ENCODE measurements around the gene SLC2A11.

The SLC2A11 gene

DNA sequence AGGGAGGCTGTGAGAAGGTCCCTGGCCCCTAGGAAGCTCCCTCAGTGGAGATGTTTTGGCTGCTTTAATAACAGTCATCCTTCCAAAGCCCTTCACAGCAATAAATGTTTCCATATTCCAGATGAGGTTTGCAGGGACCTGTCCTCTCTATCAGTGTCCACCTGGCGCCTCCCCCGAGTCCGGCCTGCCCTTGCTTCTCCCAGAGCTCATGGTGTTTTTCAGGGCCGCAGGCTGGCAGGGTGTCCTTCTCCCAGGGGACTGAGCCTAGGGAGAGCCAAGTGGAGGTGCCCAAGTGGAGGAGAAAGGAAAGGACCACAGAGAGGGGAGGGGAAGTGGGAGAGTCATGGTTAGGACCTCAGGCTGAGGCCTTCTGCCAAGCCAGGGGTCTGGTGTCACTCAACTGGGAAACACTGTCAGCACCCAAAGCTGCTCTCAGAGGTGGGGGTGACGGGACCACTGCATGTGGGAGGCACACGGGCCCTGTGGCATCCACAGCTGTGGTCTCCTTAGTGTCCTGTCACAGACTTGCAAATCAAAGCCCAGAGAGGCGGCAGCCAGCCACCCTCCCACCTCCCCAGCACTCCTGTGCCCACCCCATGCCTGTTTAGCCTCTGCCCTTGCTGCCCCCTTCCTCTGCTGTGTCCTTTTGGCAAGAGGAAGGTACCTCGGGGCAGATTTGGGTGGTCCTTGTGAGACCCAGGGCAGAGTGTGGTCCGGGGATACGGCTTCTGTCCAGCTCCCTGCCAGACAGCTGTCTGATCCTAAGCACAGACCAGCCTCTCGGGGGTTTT is 25.3 kb upstream of the SLC2A11 start:
- no peak for DNase-seq (ENCODE audit: extremely low read depth in 1 of 2, low read depth in 1 of 2)

GRCh38 chr22:23833017-23833751 is 24.5 kb upstream of the SLC2A11 start:
- no peak for DNase-seq (ENCODE audit: extremely low read depth in 1 of 2, low read depth in 1 of 2)

DNA sequence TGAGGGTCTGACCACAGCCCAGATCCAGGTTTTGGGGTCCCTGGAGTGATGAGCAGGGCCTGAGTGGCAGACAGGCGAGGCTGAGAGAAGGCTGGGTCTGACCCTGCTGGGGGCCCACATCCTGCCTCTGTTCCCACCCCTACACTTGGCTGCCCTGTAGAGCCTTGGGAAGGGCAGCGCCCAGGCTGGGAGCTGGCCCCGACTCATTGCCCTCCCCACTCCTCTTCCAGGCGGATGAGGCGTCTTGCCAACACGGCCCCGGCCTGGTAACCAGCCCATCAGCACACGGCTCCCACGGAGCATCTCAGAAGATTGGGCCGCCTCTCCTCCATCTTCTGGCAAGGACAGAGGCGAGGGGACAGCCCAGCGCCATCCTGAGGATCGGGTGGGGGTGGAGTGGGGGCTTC is 23.8 kb upstream of the SLC2A11 start:
- no peak for DNase-seq (ENCODE audit: extremely low read depth in 1 of 2, low read depth in 1 of 2)

DNA sequence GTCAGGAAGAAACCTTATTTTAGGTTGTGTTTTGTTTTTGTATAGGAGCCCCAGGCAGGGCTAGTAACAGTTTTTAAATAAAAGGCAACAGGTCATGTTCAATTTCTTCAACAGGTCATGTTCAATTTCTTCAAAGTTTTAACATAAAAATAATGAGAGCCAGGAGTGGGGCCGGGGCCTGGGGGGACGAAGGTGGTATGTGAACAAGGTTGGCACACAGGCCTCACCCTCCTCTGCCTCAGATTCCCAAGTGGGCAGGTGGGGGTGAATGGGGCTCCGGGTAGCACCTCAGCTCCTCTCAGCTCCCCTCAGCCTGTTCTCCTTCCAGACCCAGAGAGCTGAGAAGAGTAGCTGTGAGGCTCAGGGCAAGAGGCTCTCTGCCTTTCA is 23.3 kb upstream of the SLC2A11 start:
- DNase-seq (ENCODE audit: extremely low read depth in 1 of 2, low read depth in 1 of 2): no peak

DNA sequence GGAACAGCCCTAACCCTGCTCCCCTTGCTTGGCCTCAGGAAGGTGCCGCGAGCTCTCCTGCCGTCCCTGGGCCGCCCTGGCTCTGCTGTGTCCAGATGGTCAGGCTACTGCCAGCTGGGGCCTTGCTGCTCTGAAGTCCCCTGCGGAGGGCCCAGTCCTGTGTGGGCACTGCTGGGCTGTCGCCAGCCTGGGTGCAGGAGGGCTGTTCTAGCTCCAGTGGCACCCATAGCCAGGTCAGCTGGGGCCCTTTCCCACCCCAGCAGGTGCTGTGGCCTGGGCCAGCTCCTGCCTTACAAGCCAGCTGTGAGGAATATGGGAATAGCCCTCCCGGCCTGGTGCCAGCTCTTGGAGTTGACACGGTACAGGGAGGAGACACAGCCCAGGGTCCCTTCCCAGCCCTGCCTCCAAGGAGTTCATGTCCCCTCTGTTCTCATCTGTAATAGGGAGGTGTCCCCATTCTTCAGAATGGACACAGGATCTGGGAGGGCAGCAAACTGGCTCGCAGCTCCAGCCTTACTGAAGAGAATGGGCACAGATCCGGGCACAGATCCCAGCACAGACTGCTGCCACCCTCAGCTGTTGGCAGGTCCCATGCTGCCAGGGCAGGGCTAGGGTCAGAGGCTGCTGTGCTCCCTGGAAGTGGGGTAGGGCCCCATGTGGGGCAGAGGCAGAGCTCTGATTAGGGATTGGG is 22.7 kb upstream of the SLC2A11 start:
- no peak for DNase-seq (ENCODE audit: extremely low read depth in 1 of 2, low read depth in 1 of 2)

- DNase-seq (ENCODE audit: extremely low read depth in 1 of 2, low read depth in 1 of 2): no peak
These were observed 22.1 kb upstream of the SLC2A11 start for GRCh38 chr22:23835484-23836144.

- no peak for DNase-seq (ENCODE audit: extremely low read depth in 1 of 2, low read depth in 1 of 2)
These were observed 21.4 kb upstream of the SLC2A11 start for GRCh38 chr22:23836281-23836680.

DNA sequence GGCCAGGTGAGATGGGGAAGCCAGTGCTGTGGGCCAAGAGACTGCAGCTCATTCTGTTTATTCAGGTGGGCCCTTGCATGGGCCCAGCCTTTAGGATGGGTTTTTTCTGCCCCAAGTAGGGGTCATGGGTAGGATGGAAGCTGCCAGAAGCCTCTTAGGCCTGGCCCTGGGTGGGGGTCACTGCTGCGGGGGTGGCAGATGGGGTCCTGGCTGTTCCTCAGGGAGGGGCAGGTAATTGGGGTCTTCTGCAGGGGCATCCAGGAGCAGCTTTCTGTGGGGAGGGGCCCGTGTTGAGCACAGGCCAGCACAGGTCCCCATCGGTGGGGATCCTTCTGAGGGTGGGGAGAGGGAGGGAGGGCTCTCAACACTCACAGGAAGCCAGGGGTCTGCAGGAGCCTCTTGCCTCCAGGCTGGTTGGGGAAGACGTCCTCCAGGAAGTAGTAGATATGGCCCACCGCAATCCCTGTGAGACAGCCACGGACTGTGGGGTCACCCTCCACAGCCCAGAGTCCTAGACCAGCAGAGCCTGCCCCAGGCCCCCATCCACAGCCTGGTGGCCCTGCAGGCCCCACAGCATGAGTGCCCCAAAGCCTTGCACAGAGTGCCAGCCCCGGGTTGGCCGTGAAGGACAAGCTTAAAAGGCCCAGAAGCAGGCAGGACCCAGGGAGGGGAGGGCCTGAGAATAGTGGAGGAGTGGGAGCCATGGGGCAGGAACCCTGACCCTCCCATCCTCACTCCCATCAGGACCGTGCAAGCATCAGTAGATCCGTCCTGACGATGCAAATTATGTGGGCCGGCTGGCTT is 20.8 kb upstream of the SLC2A11 start:
- DNase-seq (ENCODE audit: extremely low read depth in 1 of 2, low read depth in 1 of 2): no peak

- no peak for DNase-seq (ENCODE audit: extremely low read depth in 1 of 2, low read depth in 1 of 2)
These were observed 20.2 kb upstream of the SLC2A11 start for GRCh38 chr22:23837496-23837859.

DNA sequence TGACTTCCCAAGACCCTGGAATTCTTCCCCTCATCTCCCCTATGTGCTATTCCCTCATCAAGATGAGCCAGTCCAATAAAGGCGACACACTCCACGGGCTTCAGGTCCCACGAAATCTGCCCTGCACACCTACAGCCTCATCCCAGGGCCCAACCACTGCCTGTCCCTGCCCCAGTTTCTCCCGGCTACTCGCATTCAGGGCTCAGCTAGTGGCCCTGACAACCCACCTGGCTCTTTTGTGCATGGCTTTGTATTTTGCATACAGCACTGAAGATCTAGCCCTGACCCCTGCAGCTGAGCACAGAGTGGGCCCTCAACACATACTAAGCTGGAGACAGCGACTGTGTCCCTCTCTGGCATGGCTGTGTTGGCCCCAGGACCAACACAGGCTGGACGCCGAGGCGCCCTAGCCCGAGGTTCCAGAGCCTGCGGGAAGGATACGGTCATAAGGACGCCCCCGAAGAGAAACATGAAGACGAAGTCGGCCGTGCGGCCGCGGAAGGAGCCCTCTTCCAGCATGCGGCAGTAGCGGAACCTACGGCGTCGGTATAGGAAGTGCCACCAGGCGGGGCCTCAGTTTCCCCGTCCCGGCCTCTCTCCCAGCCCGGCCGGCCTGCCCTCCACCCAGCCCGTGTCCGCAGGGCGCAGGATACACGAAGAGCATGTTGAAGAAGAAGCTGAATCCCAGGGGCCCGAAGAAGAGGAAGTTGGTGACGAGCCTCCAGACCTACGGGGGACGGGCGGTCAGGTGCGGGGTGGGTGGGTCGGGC is 19.6 kb upstream of the SLC2A11 start:
- no peak for DNase-seq (ENCODE audit: extremely low read depth in 1 of 2, low read depth in 1 of 2)

DNA sequence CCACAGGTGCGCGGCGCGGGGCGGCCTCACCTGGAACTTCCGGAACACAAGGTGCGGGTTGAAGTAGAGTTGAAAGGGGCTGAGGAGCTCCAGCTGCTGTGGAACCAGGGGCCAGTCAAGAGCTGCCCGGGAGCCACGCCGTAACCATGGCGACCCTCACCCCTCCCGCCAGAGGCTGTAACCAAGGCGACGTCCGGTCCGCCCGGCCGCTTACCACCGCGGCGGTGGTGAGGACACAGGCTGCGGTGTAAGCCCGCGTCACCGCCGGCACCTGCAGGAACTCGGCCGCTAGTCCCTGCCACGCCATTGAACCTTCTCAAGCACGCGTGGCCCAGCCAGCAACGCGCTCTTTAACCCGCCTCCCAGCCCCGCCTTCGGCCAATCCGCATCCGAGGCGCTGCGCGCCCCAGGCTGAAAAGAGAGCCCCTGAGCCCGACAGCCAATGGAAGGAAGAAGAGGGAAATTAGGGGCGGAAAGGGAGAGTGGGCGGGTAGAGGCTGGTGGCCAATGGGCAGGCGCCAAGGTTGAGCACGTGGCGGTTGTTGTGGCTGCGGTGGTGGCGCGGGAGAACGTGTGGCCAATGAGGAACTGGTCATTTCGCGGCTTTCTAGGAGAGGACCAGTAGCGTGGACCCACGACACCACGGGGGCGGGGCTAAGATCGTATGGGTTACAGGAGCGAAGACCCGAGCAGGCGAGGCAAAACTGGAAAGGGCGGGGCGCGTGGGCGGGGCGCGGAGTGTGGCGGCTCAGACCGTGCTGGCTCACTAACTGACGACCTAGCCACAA is 18.8 kb upstream of the SLC2A11 start, which contains the start of gene DERL3:
DERL3 (minus strand) TSS at position 326 of the 788 bp plus-strand sequence; CDS start at position 307, 19 bp downstream.
- peak; percentile 94 to 98 for DNase-seq (ENCODE audit: extremely low read depth in 1 of 2, low read depth in 1 of 2)

DNA sequence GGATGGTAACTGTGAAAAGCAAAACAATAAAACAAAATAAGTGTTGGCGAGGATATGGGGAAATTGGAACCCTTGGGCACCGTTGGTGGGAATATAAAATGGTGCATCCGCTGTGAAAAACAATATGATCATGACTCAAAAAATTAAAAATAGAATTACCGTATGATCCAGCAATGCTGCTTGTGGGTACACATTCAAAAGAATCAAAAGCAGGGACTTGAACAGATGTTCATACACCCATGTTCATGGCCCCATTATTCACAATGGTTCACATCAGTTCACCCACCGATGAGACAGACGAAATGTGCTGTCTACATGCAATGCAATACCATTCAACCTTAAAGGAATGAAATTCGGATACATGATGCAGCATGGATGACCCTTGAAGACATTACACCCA is 17.6 kb upstream of the SLC2A11 start:
- DNase-seq (ENCODE audit: extremely low read depth in 1 of 2, low read depth in 1 of 2): no peak

- DNase-seq (ENCODE audit: extremely low read depth in 1 of 2, low read depth in 1 of 2): no peak
These were observed 16.4 kb upstream of the SLC2A11 start for GRCh38 chr22:23841292-23841691.

GRCh38 chr22:23841736-23842445 is 15.8 kb upstream of the SLC2A11 start:
- DNase-seq (ENCODE audit: extremely low read depth in 1 of 2, low read depth in 1 of 2): no peak

GRCh38 chr22:23842599-23842998 is 15.1 kb upstream of the SLC2A11 start:
- no peak for DNase-seq (ENCODE audit: extremely low read depth in 1 of 2, low read depth in 1 of 2)

DNA sequence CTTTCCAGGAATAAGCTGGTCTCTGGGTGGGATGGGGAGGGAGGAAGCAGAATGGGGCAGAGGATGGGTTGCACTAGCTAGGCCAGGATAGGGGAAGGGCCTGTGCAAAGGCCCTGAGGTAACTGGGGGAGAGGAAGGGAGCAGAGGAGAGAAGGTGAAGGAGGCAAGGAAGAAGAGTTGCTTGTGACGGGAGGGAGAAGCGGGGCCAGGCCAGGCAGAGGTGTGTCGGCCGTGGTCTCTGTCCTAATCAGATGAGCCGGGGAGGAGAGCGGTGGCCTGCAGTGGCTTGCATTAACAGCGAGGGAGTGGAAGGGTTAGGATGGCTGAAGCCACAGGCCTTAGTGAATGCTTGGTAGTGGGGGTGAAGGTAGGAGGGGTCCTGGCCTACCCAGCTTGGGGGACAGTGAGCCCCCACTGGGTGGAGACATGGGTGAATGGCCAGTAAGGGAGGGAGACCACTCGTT is 12.9 kb upstream of the SLC2A11 start:
- DNase-seq (ENCODE audit: extremely low read depth in 1 of 2, low read depth in 1 of 2): no peak

DNA sequence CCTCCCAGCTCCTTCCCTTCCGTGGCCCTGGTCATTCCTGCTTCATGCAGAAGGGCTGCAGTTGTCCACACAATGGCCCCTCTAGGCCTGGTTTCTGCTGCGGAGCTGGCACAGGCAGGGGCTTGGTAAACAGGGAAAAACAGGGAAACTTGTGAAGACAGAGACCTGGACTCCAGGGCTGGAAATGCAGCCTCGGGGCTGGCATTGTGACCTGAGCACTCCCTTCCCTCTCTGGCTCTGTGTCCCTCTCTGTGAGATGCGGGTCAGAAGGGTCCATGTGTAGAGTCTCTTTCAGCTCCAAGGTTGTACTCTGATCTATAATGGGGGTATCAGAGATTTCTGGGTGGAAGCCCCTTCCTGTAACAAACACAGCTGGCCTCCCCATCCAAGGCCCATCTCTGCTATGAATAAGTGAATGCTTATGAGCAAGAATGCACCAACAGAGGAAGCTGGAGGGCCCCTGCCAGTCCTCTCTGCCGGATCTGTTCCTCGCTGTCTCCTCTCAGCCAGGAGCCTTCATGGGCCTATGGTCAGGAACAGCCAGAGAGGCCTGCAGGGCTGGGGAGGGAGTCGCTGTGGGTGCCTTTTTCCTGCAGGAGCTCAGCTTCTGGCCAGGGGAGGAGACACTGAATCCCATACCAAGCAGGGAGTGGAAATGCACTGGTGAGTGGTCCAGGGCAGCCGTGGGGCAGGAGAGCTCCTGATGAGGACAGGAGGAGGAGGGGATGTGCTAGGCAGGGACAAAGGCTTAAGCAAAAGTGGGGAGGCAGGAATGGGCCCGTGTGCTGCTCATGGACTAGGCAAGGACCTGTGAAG is 12.2 kb upstream of the SLC2A11 start:
- no peak for DNase-seq (ENCODE audit: extremely low read depth in 1 of 2, low read depth in 1 of 2)
